T-cell (primary cell): Measurements from ENCODE around the gene GAB4. TPM values are rescaled to one million over a fixed set of nuclear protein-coding genes. Genes with fewer than 3 reads are reported as not detected.

Experiments used
- ATAC-seq, 4 experiments: fragments of 200-7000 bp in 3 of 4; fragments of 150-1000 bp in 1 of 4; cut with Tn5 transposase; replicated peaks in 1 of 4; 1 replicate in 3 of 4; 2 replicates in 1 of 4; pipeline ENCODE4 v1.10.0; 2021; ENCODE audit warnings: moderate library complexity in 3 of 4, mild to moderate bottlenecking in 2 of 4, moderate number of reproducible peaks in 1 of 4
- CTCF ChIA-PET, 2 donors: fragments of 300-600 bp; sonication (Branson Sonifier 250); formaldehyde crosslinking; loops; one replicate each; lab custom pipeline; 2022; ENCODE audit warnings: antibody characterized with exemption in 2 of 2; lab: Charles Lee
- POLR2A ChIA-PET, 2 donors: fragments of 300-600 bp; sonication (Branson Sonifier 250); formaldehyde crosslinking; loops; one replicate each; lab custom pipeline; 2022; ENCODE audit warnings: antibody characterized with exemption in 2 of 2; lab: Charles Lee
- DNase-seq, 35 experiments: peaks; one replicate each; pipeline versions ENCODE4 v3.0.0 to v3.0.0-alpha.2; 2013 to 2023
- H3K27ac ChIP-seq: one replicate; pipeline ENCODE4 v1.5.1; 2013; ENCODE audit warnings: low read length
- H3K27me3 ChIP-seq, 2 experiments: replicated peaks in 1 of 2; 1 replicate in 1 of 2; 2 replicates in 1 of 2; pipeline versions ENCODE4 v1.6.1 to v1.7.0; 2013; ENCODE audit warnings: low read length in 1 of 2, mixed read lengths in 1 of 2; ENCODE audit not compliant: control insufficient read depth in 2 of 2, insufficient read depth in 2 of 2; ENCODE audit errors: extremely low read depth in 1 of 2
- H3K36me3 ChIP-seq, 2 donors: 1 replicate in 1 of 2; 2 replicates in 1 of 2; pipeline versions ENCODE4 v1.6.1 to v1.7.0; 2013; ENCODE audit warnings: low read length in 1 of 2; ENCODE audit not compliant: control insufficient read depth in 2 of 2, insufficient read depth in 1 of 2; ENCODE audit errors: extremely low read depth in 1 of 2
- H3K4me1 ChIP-seq, 2 experiments: 1 replicate in 1 of 2; 2 replicates in 1 of 2; pipeline versions ENCODE4 v1.6.1 to v1.7.0; 2013; ENCODE audit warnings: low read length in 2 of 2, mixed read lengths in 1 of 2; ENCODE audit not compliant: insufficient read depth in 2 of 2, control insufficient read depth in 1 of 2; ENCODE audit errors: extremely low read depth in 1 of 2
- H3K4me3 ChIP-seq, 2 donors: 1 replicate in 1 of 2; 2 replicates in 1 of 2; pipeline versions ENCODE4 v1.5.1 to v1.7.0; 2013; ENCODE audit warnings: mild to moderate bottlenecking in 2 of 2, low read length in 1 of 2, moderate library complexity in 1 of 2; ENCODE audit not compliant: control insufficient read depth in 1 of 2; ENCODE audit errors: extremely low read depth in 1 of 2
- H3K9me3 ChIP-seq: 2 replicates; pipeline ENCODE4 v1.7.0; 2013
- H3K27ac Mint-ChIP-seq, 2 donors: one replicate each; pipeline ENCODE4 v1.8.0; 2020 to 2021; ENCODE audit warnings: mild to moderate bottlenecking in 2 of 2, mixed read lengths in 2 of 2
- H3K27me3 Mint-ChIP-seq, 2 donors: one replicate each; pipeline ENCODE4 v1.8.0; 2021 to 2022; ENCODE audit warnings: mixed read lengths in 2 of 2
- H3K36me3 Mint-ChIP-seq: one replicate; pipeline ENCODE4 v1.8.0; 2021; ENCODE audit warnings: mixed read lengths
- H3K4me1 Mint-ChIP-seq, 3 donors: one replicate each; pipeline ENCODE4 v1.8.0; 2020 to 2022; ENCODE audit warnings: mixed read lengths in 3 of 3, mild to moderate bottlenecking in 1 of 3
- H3K4me3 Mint-ChIP-seq, 3 donors: one replicate each; pipeline ENCODE4 v1.8.0; 2020 to 2022; ENCODE audit warnings: mild to moderate bottlenecking in 3 of 3, mixed read lengths in 3 of 3, moderate library complexity in 3 of 3
- H3K9me3 Mint-ChIP-seq, 3 donors: one replicate each; pipeline ENCODE4 v1.8.0; 2020 to 2022; ENCODE audit warnings: mixed read lengths in 3 of 3
- WGBS: methylation state at CpG from one replicate; pipeline ENCODE4 v1.1.5; 2013; ENCODE audit warnings: missing lambda C conversion rate; ENCODE audit not compliant: insufficient coverage; 5-methylcytosine and 5-hydroxymethylcytosine counted together
- total RNA-seq, 35 experiments: library from RNA in 6 of 35; stranded (reverse) in 6 of 35; fragments of 120-200 nt in 1 of 35; gene quantifications; one replicate each; pipeline versions ENCODE4 v1.2.1 to v1.2.4 and lab custom pipeline; 2013 to 2026

The GAB4 gene
- total RNA-seq, 5 donors from 2014 or later (not counting 1 experiment from before 2014, with no cell fraction given): 0.28 TPM; not detected in 4

- Histone ChIP-seq H3K9me3 (no peaks in the 10 kb centered on the region), H3K27ac (no peak overlapping the region), H3K4me3 (no peak overlapping the region), H3K4me1 (no peaks in the 10 kb centered on the region), H3K36me3 (no peaks in the 10 kb centered on the region), H3K27me3 (peaks cover 0 to 2% of the 10 kb centered on the region in 2 experiments)
- no peak overlapping the region for H3K27ac Mint-ChIP-seq
- H3K36me3 Mint-ChIP-seq: no peaks in the 10 kb centered on the region
- ATAC-seq (no peak), DNase-seq (no peak)
- H3K27me3 Mint-ChIP-seq: no peaks in the 10 kb centered on the region
- WGBS: 51% methylated on average over 4 of the region's 4 CpGs
- H3K4me3 Mint-ChIP-seq: no peak overlapping the region
- POLR2A ChIA-PET: no interaction called here
- H3K4me1 Mint-ChIP-seq: peaks cover 0 to 4% (median 2%) of the 10 kb centered on the region in 3 donors
- CTCF ChIA-PET: no interaction called here
- no peaks in the 10 kb centered on the region for H3K9me3 Mint-ChIP-seq
Measured at GRCh38 chr22:16960884-16961249, 47.2 kb downstream of the GAB4 start.

- POLR2A ChIA-PET: no interaction called here
- H3K27ac Mint-ChIP-seq: no peak overlapping the region
- H3K4me1 ChIP-seq: peaks cover 0 to 2% of the 10 kb centered on the region in 2 experiments
- peaks cover 0 to 2% of the 10 kb centered on the region in 2 experiments for H3K27me3 ChIP-seq
- no peaks in the 10 kb centered on the region for H3K9me3 ChIP-seq
- H3K36me3 Mint-ChIP-seq: no peaks in the 10 kb centered on the region
- no peak for DNase-seq
- WGBS: 77% methylated on average over 3 of the region's 3 CpGs
- H3K36me3 ChIP-seq: no peaks in the 10 kb centered on the region
- H3K9me3 Mint-ChIP-seq: no peaks in the 10 kb centered on the region
- ATAC-seq: no peak
- H3K4me1 Mint-ChIP-seq: peaks cover 0 to 8% (median 5%) of the 10 kb centered on the region in 3 donors
- CTCF ChIA-PET: interaction anchor here in 1 of 2 donors (0.5 kb wide), 1 partner anchor 11 kb away, joined by 3 read pairs; no protein-coding TSS in a partner anchor
- no peak overlapping the region for H3K4me3 ChIP-seq
- no peak overlapping the region for H3K27ac ChIP-seq
- H3K4me3 Mint-ChIP-seq: no peak overlapping the region
- H3K27me3 Mint-ChIP-seq: no peaks in the 10 kb centered on the region
Measured at GRCh38 chr22:16960220-16960883, 47.7 kb downstream of the GAB4 start.

GRCh38 chr22:16959345-16959930 is 48.6 kb downstream of the GAB4 start:
- Histone ChIP-seq H3K36me3 (no peaks in the 10 kb centered on the region), H3K4me1 (peaks cover 0 to 2% of the 10 kb centered on the region in 2 experiments), H3K4me3 (no peak overlapping the region), H3K27ac (no peak overlapping the region), H3K27me3 (peaks cover 0 to 2% of the 10 kb centered on the region in 2 experiments), H3K9me3 (no peaks in the 10 kb centered on the region)
- no peak for DNase-seq
- Mint-ChIP-seq H3K4me3 (no peak overlapping the region), H3K36me3 (no peaks in the 10 kb centered on the region), H3K27me3 (no peaks in the 10 kb centered on the region), H3K27ac (no peak overlapping the region), H3K9me3 (no peaks in the 10 kb centered on the region), H3K4me1 (peaks cover 0 to 8% (median 5%) of the 10 kb centered on the region in 3 donors)
- no peak for ATAC-seq
- POLR2A ChIA-PET: no interaction called here
- CTCF ChIA-PET: interaction anchor here in 1 of 2 donors (0.5 kb wide), 1 partner anchor 12 kb away, joined by 3 read pairs; no protein-coding TSS in a partner anchor
- WGBS: 89% methylated on average over 8 of the region's 10 CpGs

- Histone ChIP-seq H3K27ac (no peak overlapping the region), H3K36me3 (no peaks in the 10 kb centered on the region), H3K27me3 (peaks cover 0 to 4% of the 10 kb centered on the region in 2 experiments), H3K4me1 (peaks cover 0 to 2% of the 10 kb centered on the region in 2 experiments), H3K9me3 (no peaks in the 10 kb centered on the region), H3K4me3 (no peak overlapping the region)
- H3K27ac Mint-ChIP-seq: no peak overlapping the region
- ATAC-seq (no peak), DNase-seq (no peak)
- no peak overlapping the region for H3K4me3 Mint-ChIP-seq
- ChIA-PET POLR2A (interaction anchor here in 1 of 2 donors (0.7 kb wide), 1 partner anchor 452 kb away, joined by 3 read pairs; no protein-coding TSS in a partner anchor), CTCF (no interaction called here)
- no peaks in the 10 kb centered on the region for H3K9me3 Mint-ChIP-seq
- WGBS: no CpG with 5 or more reads among the region's 2 CpGs
- no peaks in the 10 kb centered on the region for H3K36me3 Mint-ChIP-seq
- H3K4me1 Mint-ChIP-seq: peaks cover 0 to 8% (median 5%) of the 10 kb centered on the region in 3 donors
- H3K27me3 Mint-ChIP-seq: no peaks in the 10 kb centered on the region
Measured at GRCh38 chr22:16958475-16958874, 49.5 kb downstream of the GAB4 start.

- no peaks in the 10 kb centered on the region for H3K36me3 Mint-ChIP-seq
- WGBS: 69% methylated on average over 2 of the region's 7 CpGs
Measured at GRCh38 chr22:16957781-16958180, 50.2 kb downstream of the GAB4 start.

GRCh38 chr22:16956290-16956689 is 51.7 kb downstream of the GAB4 start:
- ATAC-seq (no peak), DNase-seq (no peak)
- Histone ChIP-seq H3K9me3 (no peaks in the 10 kb centered on the region), H3K4me3 (no peak overlapping the region), H3K36me3 (no peaks in the 10 kb centered on the region), H3K27ac (no peak overlapping the region), H3K27me3 (peaks cover 0 to 4% of the 10 kb centered on the region in 2 experiments), H3K4me1 (peaks cover 0 to 2% of the 10 kb centered on the region in 2 experiments)
- Mint-ChIP-seq H3K27ac (no peak overlapping the region), H3K27me3 (no peaks in the 10 kb centered on the region), H3K4me1 (peaks cover 0 to 8% (median 5%) of the 10 kb centered on the region in 3 donors), H3K9me3 (no peaks in the 10 kb centered on the region), H3K36me3 (no peaks in the 10 kb centered on the region), H3K4me3 (no peak overlapping the region)
- WGBS: 100% methylated on average over 2 of the region's 6 CpGs
- ChIA-PET POLR2A (no interaction called here), CTCF (no interaction called here)

More at GRCh38 chr22:16957781-16958180, 50.2 kb downstream of the GAB4 start:
- POLR2A ChIA-PET: no interaction called here
- Histone ChIP-seq H3K27ac (no peak overlapping the region), H3K4me3 (no peak overlapping the region), H3K36me3 (no peaks in the 10 kb centered on the region), H3K27me3 (peaks cover 0 to 4% of the 10 kb centered on the region in 2 experiments), H3K9me3 (no peaks in the 10 kb centered on the region), H3K4me1 (peaks cover 0 to 2% of the 10 kb centered on the region in 2 experiments)
- Mint-ChIP-seq H3K27me3 (no peaks in the 10 kb centered on the region), H3K4me3 (no peak overlapping the region), H3K27ac (no peak overlapping the region), H3K4me1 (peaks cover 0 to 8% (median 5%) of the 10 kb centered on the region in 3 donors), H3K9me3 (no peaks in the 10 kb centered on the region)
- DNase-seq (no peak), ATAC-seq (no peak)
- CTCF ChIA-PET: no interaction called here
